Stimulated activated CD8-positive, alpha-beta memory T cell treated with anti-CD3 and anti-CD28 coated beads, Interleukin-7, amount 100 ng/mL, for 1 hour (primary cell): ENCODE measurements around the gene WWTR1.

Source experiments
- DNase-seq, 2 donors: peaks; one replicate each; pipeline ENCODE4 v3.0.0-alpha.2; 2020; ENCODE audit warnings: low read depth in 2 of 2

The WWTR1 gene

GRCh38 chr3:149566292-149566975 is 91.4 kb downstream of the WWTR1 start:
- no peak for DNase-seq

- DNase-seq: no peak
Measured at GRCh38 chr3:149564079-149564478, 93.7 kb downstream of the WWTR1 start.

GRCh38 chr3:149563114-149563513 is 94.7 kb downstream of the WWTR1 start:
- DNase-seq: no peak

- DNase-seq: no peak
Measured at GRCh38 chr3:149560617-149561016, 97.2 kb downstream of the WWTR1 start.

GRCh38 chr3:149560001-149560400 is 97.8 kb downstream of the WWTR1 start:
- no peak for DNase-seq

GRCh38 chr3:149559525-149559924 is 98.3 kb downstream of the WWTR1 start:
- no peak for DNase-seq

GRCh38 chr3:149555927-149556326 is 101.9 kb downstream of the WWTR1 start:
- DNase-seq: no peak

- no peak for DNase-seq
Measured at GRCh38 chr3:149554826-149555225, 103.0 kb downstream of the WWTR1 start.

GRCh38 chr3:149553781-149554451 is 103.9 kb downstream of the WWTR1 start:
- no peak for DNase-seq

- no peak for DNase-seq
Measured at GRCh38 chr3:149552700-149553099, 105.1 kb downstream of the WWTR1 start.

- DNase-seq: no peak
Measured at GRCh38 chr3:149551500-149551899, 106.3 kb downstream of the WWTR1 start.

- no peak for DNase-seq
Measured at GRCh38 chr3:149548669-149549065, 109.2 kb downstream of the WWTR1 start.

GRCh38 chr3:149547954-149548668 is 109.7 kb downstream of the WWTR1 start:
- no peak for DNase-seq

- no peak for DNase-seq
Measured at GRCh38 chr3:149547413-149547812, 110.4 kb downstream of the WWTR1 start.

GRCh38 chr3:149545049-149545448 is 112.8 kb downstream of the WWTR1 start:
- no peak for DNase-seq

- no peak for DNase-seq
Measured at GRCh38 chr3:149542375-149543312, 115.2 kb downstream of the WWTR1 start.

- no peak for DNase-seq
Measured at GRCh38 chr3:149541091-149541491, 116.7 kb downstream of the WWTR1 start.

GRCh38 chr3:149538371-149538770 is 119.5 kb downstream of the WWTR1 start:
- no peak for DNase-seq

- no peak for DNase-seq
Measured at GRCh38 chr3:149536429-149536828, 121.4 kb downstream of the WWTR1 start.

- DNase-seq: no peak
Measured at GRCh38 chr3:149535333-149535685, 122.5 kb downstream of the WWTR1 start.

GRCh38 chr3:149534671-149535332 is 123.0 kb downstream of the WWTR1 start:
- DNase-seq: no peak
